GM12874 (cell line): ENCODE results near the gene IMMP2L.

Source experiments
- CTCF ChIP-seq: IDR thresholded peaks from 2 replicates; pipeline ENCODE4 v1.5.1; 2011; ENCODE audit warnings: low read depth, mild to moderate bottlenecking, control low read depth, low read length, moderate library complexity; ENCODE audit not compliant: insufficient read depth

IMMP2L gene

GRCh38 chr7:110675383-110676103 is 886.7 kb downstream of the IMMP2L start:
- no peak for TF ChIP-seq CTCF

GRCh38 chr7:110673148-110673547 is 889.1 kb downstream of the IMMP2L start:
- TF ChIP-seq CTCF: no peak

GRCh38 chr7:110669410-110669809 is 892.9 kb downstream of the IMMP2L start:
- no peak for TF ChIP-seq CTCF

GRCh38 chr7:110664803-110665202 is 897.5 kb downstream of the IMMP2L start:
- TF ChIP-seq CTCF: no peak

- TF ChIP-seq CTCF: no peak
Measured at GRCh38 chr7:110650328-110650727, 912.0 kb downstream of the IMMP2L start.

GRCh38 chr7:110647266-110647665 is 915.0 kb downstream of the IMMP2L start:
- TF ChIP-seq CTCF: no peak

- TF ChIP-seq CTCF: no peak
Measured at GRCh38 chr7:110646804-110647203, 915.5 kb downstream of the IMMP2L start.
